NT2/D1 (cell line): ENCODE measurements around the gene SHB.

Experiments used
- DNase-seq: peaks from one replicate; pipeline ENCODE4 v3.0.0-alpha.2; 2011; ENCODE audit warnings: low read depth, low spot score
- H3K27me3 ChIP-seq: 2 replicates; pipeline ENCODE4 v1.6.0; 2011; ENCODE audit warnings: mild to moderate bottlenecking; ENCODE audit not compliant: insufficient read length, insufficient read depth
- H3K36me3 ChIP-seq: 2 replicates; pipeline ENCODE4 v1.6.1; 2011; ENCODE audit warnings: mild to moderate bottlenecking, low read length, mixed read lengths; ENCODE audit not compliant: insufficient read depth, insufficient read length
- H3K4me1 ChIP-seq: 2 replicates; pipeline ENCODE4 v1.5.1; 2011; ENCODE audit not compliant: insufficient read depth, insufficient read length
- H3K4me3 ChIP-seq: 2 replicates; pipeline ENCODE4 v1.5.1; 2011; ENCODE audit warnings: low read depth; ENCODE audit not compliant: insufficient read length
- H3K9ac ChIP-seq: 2 replicates; pipeline ENCODE4 v1.6.0; 2011; ENCODE audit warnings: low read depth; ENCODE audit not compliant: insufficient read length
- H3K9me3 ChIP-seq: 2 replicates; pipeline ENCODE4 v1.5.1; 2011; ENCODE audit warnings: mild to moderate bottlenecking, low read length; ENCODE audit not compliant: insufficient read depth
- SUZ12 ChIP-seq: IDR thresholded peaks from 2 replicates; pipeline ENCODE4 v1.6.1; 2011; ENCODE audit not compliant: insufficient read length, insufficient read depth; ENCODE audit errors: extremely low read depth
- YY1 ChIP-seq: IDR thresholded peaks from 2 replicates; pipeline ENCODE4 v1.6.1; 2011; ENCODE audit not compliant: insufficient read length, insufficient read depth
- ZNF274 ChIP-seq: IDR thresholded peaks from 2 replicates; pipeline ENCODE4 v1.6.1; 2011; ENCODE audit warnings: mild to moderate bottlenecking, low read depth, low read length

SHB gene

DNA sequence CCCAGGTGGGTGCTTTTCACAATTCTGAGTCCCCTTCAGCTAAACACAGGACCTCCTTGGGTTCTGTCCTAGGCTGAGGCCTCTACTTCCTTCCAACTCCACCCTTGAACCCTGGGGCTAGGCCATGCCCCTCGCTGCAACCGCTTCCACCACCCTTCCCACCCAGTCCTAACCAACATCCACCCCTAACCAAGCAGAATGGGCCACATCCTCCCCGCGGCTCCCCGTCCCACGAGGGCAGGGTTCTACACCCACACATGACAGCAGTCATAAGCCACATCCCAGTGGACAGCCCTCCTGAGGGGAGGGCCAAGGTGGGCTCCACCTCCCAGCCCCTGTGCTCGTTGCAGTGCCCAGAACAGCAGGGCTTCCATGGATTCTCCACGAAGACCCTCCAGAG is 65.8 kb downstream of the SHB start:
- no peaks in the 10 kb centered on the region for H3K9me3 ChIP-seq
- no peak overlapping the region for H3K4me3 ChIP-seq
- H3K9ac ChIP-seq: no peak overlapping the region
- H3K36me3 ChIP-seq: peaks cover 88% of the 10 kb centered on the region
- no peaks in the 10 kb centered on the region for H3K27me3 ChIP-seq
- TF ChIP-seq ZNF274 (no peak), YY1 (no peak), SUZ12 (no peak)
- DNase-seq: no peak
- peaks cover 31% of the 10 kb centered on the region for H3K4me1 ChIP-seq

DNA sequence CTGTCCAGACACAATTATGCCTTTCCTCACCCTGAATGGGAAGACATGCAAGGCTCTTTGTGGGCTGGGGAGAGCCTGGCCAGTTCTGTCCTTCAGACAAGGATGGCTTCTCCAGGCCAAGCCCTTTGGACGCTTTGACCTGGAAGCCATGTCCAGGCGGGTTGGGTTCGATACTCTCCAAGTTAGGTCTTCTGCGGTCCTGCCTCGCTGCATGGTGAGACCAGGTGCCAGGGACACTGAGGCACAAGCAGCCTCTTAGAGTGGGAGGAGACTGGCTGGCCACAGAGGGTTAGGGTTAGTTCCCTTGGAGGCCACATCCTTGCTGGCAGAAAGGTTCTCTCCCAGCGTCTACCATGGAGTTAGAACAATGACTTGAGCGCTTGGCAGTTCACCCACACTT is 67.6 kb downstream of the SHB start:
- Histone ChIP-seq H3K27me3 (no peaks in the 10 kb centered on the region), H3K9me3 (no peaks in the 10 kb centered on the region), H3K4me3 (no peak overlapping the region), H3K9ac (no peak overlapping the region), H3K4me1 (peaks cover 20% of the 10 kb centered on the region), H3K36me3 (peaks cover 92% of the 10 kb centered on the region)
- TF ChIP-seq YY1: no peak
- TF ChIP-seq SUZ12: no peak
- no peak for TF ChIP-seq ZNF274
- DNase-seq: no peak

DNA sequence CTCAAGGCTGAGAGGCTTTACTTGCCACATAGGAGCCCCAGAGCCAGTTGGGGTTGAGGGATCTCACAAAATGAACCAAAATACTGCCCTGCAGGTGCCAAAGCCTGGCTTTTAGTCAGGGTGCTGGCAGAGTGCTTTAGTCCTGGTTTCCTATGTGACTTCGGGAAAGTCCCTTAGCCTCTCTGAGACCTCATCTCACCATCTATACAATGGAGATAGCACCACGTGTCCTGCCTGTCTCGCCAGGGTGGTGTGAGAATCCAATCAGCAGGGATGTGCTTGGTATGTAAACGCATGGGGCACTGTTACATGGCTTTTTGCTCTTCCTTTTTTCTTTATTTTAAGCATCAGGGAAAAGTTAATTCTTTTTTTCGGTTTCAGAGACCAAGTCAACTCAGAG is 68.3 kb downstream of the SHB start:
- H3K9ac ChIP-seq: no peak overlapping the region
- no peak for DNase-seq

DNA sequence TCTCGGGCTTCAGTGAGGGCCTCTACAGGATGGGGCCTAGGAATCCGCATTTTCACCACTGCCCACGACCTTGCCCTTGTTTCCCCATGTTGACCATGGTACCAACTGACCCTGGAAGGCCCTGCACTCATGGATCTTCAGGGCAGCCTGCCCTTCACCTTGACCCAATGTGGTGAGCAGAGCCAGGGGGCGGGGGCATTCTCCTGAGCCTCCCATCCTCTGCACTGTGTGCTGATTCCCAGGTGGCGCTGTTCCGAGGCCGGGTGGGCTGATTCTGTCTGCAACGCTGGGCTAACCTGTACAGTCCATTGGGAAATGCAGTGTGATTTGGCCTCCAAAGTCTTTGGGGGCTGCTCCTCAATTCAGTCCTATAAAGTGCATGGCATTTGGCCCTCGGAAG is 68.7 kb downstream of the SHB start:
- Histone ChIP-seq H3K9ac (no peak overlapping the region), H3K4me3 (no peak overlapping the region), H3K4me1 (peaks cover 20% of the 10 kb centered on the region), H3K27me3 (no peaks in the 10 kb centered on the region), H3K36me3 (peaks cover 93% of the 10 kb centered on the region), H3K9me3 (no peaks in the 10 kb centered on the region)
- DNase-seq: no peak
- TF ChIP-seq SUZ12 (no peak), ZNF274 (no peak), YY1 (no peak)

More for the DNA sequence above, 68.3 kb downstream of the SHB start:
- TF ChIP-seq SUZ12 (no peak), ZNF274 (no peak), YY1 (no peak)
- Histone ChIP-seq H3K4me1 (peaks cover 20% of the 10 kb centered on the region), H3K27me3 (no peaks in the 10 kb centered on the region), H3K36me3 (peaks cover 92% of the 10 kb centered on the region), H3K9me3 (no peaks in the 10 kb centered on the region), H3K4me3 (no peak overlapping the region)

DNA sequence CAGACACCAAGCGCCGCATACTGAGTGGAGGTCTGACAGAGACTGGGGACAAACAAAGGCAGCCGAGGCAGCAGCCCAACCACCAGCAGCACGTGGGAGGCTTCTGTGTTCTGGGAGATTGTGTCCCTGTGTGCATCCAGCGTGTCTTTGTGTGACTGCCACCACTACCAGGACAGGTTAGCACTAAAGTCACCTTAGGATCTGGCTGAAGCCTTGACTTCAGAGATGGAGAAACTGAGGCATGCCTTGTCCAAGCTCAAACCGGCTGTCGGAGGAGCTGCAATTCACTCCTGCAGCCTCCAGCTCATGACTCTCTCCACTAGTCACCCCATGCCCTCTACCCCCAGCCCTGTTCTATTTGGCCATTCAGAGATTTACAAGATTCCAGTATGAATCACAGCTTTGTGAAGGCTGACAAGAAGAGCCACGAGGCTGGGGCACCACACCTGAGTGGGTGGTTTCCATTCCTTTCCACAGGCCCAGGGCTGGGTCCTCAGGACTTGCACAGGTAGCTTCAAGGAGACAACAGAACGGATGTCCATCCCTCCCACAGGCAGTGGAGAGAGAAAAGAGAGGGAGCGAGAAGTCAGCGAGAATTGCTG is 69.3 kb downstream of the SHB start:
- TF ChIP-seq ZNF274: no peak
- TF ChIP-seq SUZ12: no peak
- TF ChIP-seq YY1: no peak
- no peaks in the 10 kb centered on the region for H3K27me3 ChIP-seq
- peak overlapping the region; percentile 28 for H3K9ac ChIP-seq
- H3K4me3 ChIP-seq: no peak overlapping the region
- no peak for DNase-seq
- H3K4me1 ChIP-seq: peaks cover 20% of the 10 kb centered on the region
- no peaks in the 10 kb centered on the region for H3K9me3 ChIP-seq
- H3K36me3 ChIP-seq: peaks cover 91% of the 10 kb centered on the region

DNA sequence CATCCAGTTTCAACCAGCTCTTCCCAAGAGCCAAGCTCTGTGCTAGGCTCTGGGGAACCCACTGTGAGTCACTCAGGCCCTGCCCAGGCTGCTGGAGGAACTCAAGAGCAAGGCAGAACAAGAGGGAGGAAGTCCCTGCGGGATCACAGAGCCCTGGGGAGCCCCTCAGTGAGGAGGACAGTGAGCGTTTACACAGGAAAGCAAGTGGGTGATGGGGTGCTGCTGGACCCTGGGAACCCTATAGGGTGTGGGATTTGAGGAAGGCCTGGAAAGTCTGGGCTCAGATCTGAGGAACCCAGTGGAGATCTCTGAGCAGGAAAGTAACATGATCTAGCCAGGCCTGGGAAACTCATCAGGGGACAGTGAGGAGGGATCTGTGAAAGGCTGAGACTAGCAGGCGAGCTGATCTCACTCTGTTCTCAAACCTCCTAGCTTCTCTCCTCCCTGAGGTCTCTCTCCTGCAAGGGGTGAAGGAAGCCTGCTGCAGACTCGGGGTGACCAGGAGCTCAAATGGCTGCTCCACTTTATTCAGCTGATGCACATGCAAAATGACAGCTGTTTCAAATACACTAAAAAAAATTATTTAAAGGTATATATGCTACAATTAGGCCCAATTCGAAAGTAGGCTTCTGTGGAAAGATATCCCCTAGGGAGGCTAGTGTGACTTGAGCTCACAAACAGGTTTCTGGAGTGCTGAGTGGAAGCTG is 70.0 kb downstream of the SHB start:
- Histone ChIP-seq H3K4me1 (peaks cover 20% of the 10 kb centered on the region), H3K9me3 (no peaks in the 10 kb centered on the region), H3K27me3 (no peaks in the 10 kb centered on the region), H3K36me3 (peaks cover 92% of the 10 kb centered on the region), H3K4me3 (no peak overlapping the region), H3K9ac (peak overlapping the region; percentile 28)
- DNase-seq: no peak
- TF ChIP-seq ZNF274: no peak
- no peak for TF ChIP-seq YY1
- TF ChIP-seq SUZ12: no peak

DNA sequence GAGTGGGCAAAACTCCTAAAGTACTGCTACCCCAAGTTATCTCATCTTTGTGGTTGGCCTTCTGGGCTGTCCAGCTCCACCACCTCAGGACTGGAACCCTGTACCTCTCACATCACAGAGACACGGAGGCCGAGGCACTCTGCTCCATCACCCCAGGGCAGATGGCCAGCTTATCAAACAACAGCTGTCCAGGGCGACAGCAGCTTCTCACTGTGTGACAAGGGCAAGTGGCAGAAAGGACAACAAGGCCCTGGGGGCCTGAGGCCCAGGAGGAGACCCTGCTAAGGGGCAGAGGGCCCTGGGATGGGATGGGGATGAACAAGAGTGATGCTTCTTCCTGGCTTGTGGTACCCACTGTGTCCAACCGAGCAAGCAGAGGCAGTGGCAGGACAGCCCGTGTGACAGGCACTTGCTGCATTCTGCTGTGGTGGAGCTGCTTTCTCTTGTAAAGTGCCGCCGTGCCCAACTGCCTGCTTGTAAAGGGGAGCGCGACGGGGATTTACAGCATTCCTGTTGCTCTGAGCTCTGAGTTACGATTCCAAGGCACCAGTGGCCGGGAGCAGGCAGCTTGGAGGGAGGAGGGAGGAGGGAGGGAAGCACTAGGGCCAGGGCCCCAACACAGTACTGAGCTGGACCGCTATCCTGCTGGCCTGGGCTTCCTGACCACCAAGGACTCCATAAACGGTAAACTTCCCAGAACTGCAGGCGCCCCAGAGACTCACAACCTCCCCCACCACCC is 71.2 kb downstream of the SHB start:
- TF ChIP-seq SUZ12: no peak
- peaks cover 17% of the 10 kb centered on the region for H3K4me1 ChIP-seq
- H3K9ac ChIP-seq: peak overlapping the region; percentile 34
- H3K27me3 ChIP-seq: no peaks in the 10 kb centered on the region
- no peak for DNase-seq
- peaks cover 91% of the 10 kb centered on the region for H3K36me3 ChIP-seq
- no peak overlapping the region for H3K4me3 ChIP-seq
- H3K9me3 ChIP-seq: no peaks in the 10 kb centered on the region
